GM23248 (cell line): ENCODE results near the gene HIC1. TPM values are rescaled to one million over a fixed set of nuclear protein-coding genes. Genes with fewer than 3 reads are reported as not detected.

Experiments
- DNase-seq: peaks from one replicate; pipeline ENCODE4 v3.0.0-alpha.2; 2015
- H2AFZ ChIP-seq: fragments of 200-600 bp; sonication (generic); 2 replicates; pipeline ENCODE4 v1.6.1; 2016; ENCODE audit warnings: antibody characterized with exemption
- H3F3A ChIP-seq: fragments of 200-600 bp; sonication (generic); 2 replicates; pipeline ENCODE4 v1.6.1; 2016; ENCODE audit warnings: mild to moderate bottlenecking, antibody characterized with exemption, mixed run types; ENCODE audit not compliant: insufficient read depth
- H3K27ac ChIP-seq: fragments of 200-600 bp; sonication (generic); 2 replicates; pipeline ENCODE4 v1.5.1; 2016; ENCODE audit warnings: mild to moderate bottlenecking
- H3K27me3 ChIP-seq: fragments of 200-600 bp; sonication (generic); replicated peaks from 2 replicates; pipeline ENCODE4 v1.6.1; 2016; ENCODE audit warnings: mild to moderate bottlenecking; ENCODE audit not compliant: insufficient read depth
- H3K36me3 ChIP-seq: fragments of 200-600 bp; sonication (generic); 2 replicates; pipeline ENCODE4 v1.6.1; 2016; ENCODE audit warnings: low read depth, mild to moderate bottlenecking
- H3K4me1 ChIP-seq: fragments of 200-600 bp; sonication (generic); 2 replicates; pipeline ENCODE4 v1.6.1; 2016; ENCODE audit warnings: mild to moderate bottlenecking; ENCODE audit not compliant: insufficient read depth
- H3K4me2 ChIP-seq: fragments of 200-600 bp; sonication (generic); one replicate; pipeline ENCODE4 v1.6.1; 2016; ENCODE audit warnings: mild to moderate bottlenecking; ENCODE audit not compliant: unreplicated experiment
- H3K4me3 ChIP-seq: fragments of 200-600 bp; sonication (generic); 2 replicates; pipeline ENCODE4 v1.5.1; 2016; ENCODE audit warnings: mild to moderate bottlenecking
- H3K79me2 ChIP-seq: fragments of 200-600 bp; sonication (generic); 2 replicates; pipeline ENCODE4 v1.6.1; 2016; ENCODE audit warnings: mild to moderate bottlenecking; ENCODE audit not compliant: insufficient read depth
- H3K9ac ChIP-seq: fragments of 200-600 bp; sonication (generic); 2 replicates; pipeline ENCODE4 v1.6.1; 2016; ENCODE audit warnings: mild to moderate bottlenecking
- H3K9me2 ChIP-seq: fragments of 200-600 bp; sonication (generic); 2 replicates; pipeline ENCODE4 v1.6.1; 2016; ENCODE audit warnings: mixed run types, mild to moderate bottlenecking, moderate library complexity; ENCODE audit not compliant: insufficient read depth
- H3K9me3 ChIP-seq: fragments of 200-600 bp; sonication (generic); one replicate; pipeline ENCODE4 v1.6.1; 2017; ENCODE audit warnings: low read depth
- H4K20me1 ChIP-seq: fragments of 200-600 bp; sonication (generic); 2 replicates; pipeline ENCODE4 v1.6.0; 2016; ENCODE audit not compliant: insufficient read depth
- EZH2 ChIP-seq: fragments of 200-600 bp; sonication (generic); IDR thresholded peaks from 2 replicates; pipeline ENCODE4 v1.6.1; 2018; ENCODE audit warnings: antibody characterized with exemption, mild to moderate bottlenecking; ENCODE audit not compliant: insufficient read depth, poor library complexity, severe bottlenecking
- EZH2phosphoT487 ChIP-seq: fragments of 200-600 bp; sonication (generic); IDR thresholded peaks from 2 replicates; pipeline ENCODE4 v1.6.1; 2018; ENCODE audit warnings: antibody characterized with exemption, moderate library complexity, mild to moderate bottlenecking, low read depth; ENCODE audit not compliant: insufficient read depth
- WGBS, 2 experiments: methylation state at CpG; one replicate each; pipeline ENCODE4 v1.1.6; 2015 to 2017; ENCODE audit warnings: low lambda C conversion rate in 2 of 2, low coverage in 1 of 2; ENCODE audit errors: missing lambda C conversion rate in 2 of 2; 5-methylcytosine and 5-hydroxymethylcytosine counted together
- in situ Hi-C: fragments of 300-500 bp; cut with MboI; formaldehyde crosslinking; loops from 2 replicates; pipeline ENCODE4 v1.15.0; 2020
- polyA plus RNA-seq: library from polyadenylated mRNA; unstranded; fragments of >200 nt; fragmentation: Nextera tagmentation; extraction: Ambion mirVana; gene quantifications from 2 replicates; pipeline ENCODE4 v1.2.1, GENCODE V29; 2016
- total RNA-seq: library from RNA; depleted of rRNA; stranded (reverse); fragments of >200 nt; shearing (Covaris generic); gene quantifications from 2 replicates; pipeline ENCODE4 v1.2.3, GENCODE V29; 2014

HIC1 gene
- total and polyA plus RNA-seq, 2 experiments from 2014 or later: 1.6 to 35.0 TPM

DNA sequence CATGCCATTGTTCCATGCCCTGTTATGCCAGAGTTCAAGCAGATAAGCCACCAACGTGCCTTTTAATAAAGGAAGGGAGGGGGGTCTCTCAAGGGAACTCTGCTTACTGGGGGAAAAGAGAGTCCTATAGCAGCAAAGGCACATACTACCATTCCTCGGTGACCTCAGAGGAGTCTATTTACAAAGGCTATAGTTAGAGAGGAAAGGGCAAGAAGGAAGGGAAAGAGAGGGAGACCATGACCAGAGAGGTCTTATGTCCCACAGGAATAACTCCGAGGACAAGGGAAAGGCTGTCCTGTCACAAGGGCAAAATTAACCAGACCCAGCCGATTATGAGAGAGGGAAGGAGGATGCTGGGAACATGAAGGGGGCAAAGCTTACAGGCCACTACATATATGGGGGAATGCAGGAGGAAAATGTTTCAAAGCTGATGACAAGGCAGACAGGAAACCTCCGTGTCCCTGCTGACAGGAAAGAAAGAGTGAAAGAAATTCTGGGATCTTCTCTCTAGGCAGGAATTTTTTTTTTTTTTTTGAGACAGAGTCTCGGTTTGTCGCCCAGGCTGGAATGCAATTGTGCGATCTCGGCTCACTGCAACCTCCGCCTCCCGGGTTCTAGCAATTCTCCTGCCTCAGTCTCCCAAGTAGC, 51.5 kb downstream of the HIC1 start:
- Histone ChIP-seq H3K9ac (no peak overlapping the region), H3K27me3 (no peaks in the 10 kb centered on the region), H3K79me2 (peaks cover 15% of the 10 kb centered on the region), H3K4me1 (0 out of 2 replicates have a peak, but pooled peaks cover 4% of the 10 kb centered on the region), H3K4me3 (no peak overlapping the region), H3K27ac (no peak overlapping the region), H3K9me3 (no peaks in the 10 kb centered on the region), H3F3A (peaks cover 8% of the 10 kb centered on the region; the same call in 1 of the 2 replicates), H2AFZ (no peak overlapping the region), H3K9me2 (no peaks in the 10 kb centered on the region), H3K4me2 (no peak overlapping the region), H3K36me3 (no peaks in the 10 kb centered on the region), H4K20me1 (no peaks in the 10 kb centered on the region)
- in situ Hi-C loops: no loop called here
- DNase-seq: no peak
- TF ChIP-seq EZH2 (no peak), EZH2phosphoT487 (no peak)
- WGBS, 2 experiments: 40% methylated on average over 11 of the region's 11 CpGs

DNA sequence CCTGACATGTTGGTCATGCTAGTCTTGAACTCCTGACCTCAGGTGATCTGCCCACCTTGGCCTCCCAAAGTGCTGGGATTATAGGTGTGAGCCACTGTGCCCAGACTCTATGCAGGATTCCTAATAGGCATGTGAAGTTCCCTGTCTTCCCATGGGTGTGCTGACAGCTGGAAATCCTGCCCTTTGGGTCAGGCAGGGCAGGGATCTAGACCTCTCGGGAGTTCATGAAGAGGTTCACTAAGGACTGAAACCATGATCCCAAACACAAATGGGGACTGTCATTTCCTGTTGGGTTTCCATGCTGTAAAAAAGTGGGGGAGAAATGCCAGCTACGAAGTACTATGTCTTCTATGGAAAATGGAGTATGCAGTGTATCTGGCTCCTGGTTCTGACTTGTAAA, 52.1 kb downstream of the HIC1 start:
- H3K4me2 ChIP-seq: no peak overlapping the region
- WGBS, 2 experiments: 45 to 68% methylated on average over 2 of the region's 2 CpGs
- no peak overlapping the region for H3K9ac ChIP-seq
- peaks cover 19% of the 10 kb centered on the region for H3K79me2 ChIP-seq
- H3F3A ChIP-seq: peaks cover 8% of the 10 kb centered on the region; the same call in 1 of the 2 replicates
- H3K4me1 ChIP-seq: peaks cover 4% of the 10 kb centered on the region; the same call in 1 of the 2 replicates
- H4K20me1 ChIP-seq: no peaks in the 10 kb centered on the region
- H3K36me3 ChIP-seq: no peaks in the 10 kb centered on the region
- in situ Hi-C loops: no loop called here
- no peak for DNase-seq
- no peak overlapping the region for H2AFZ ChIP-seq
- H3K27ac ChIP-seq: no peak overlapping the region
- no peak overlapping the region for H3K4me3 ChIP-seq
- TF ChIP-seq EZH2 (no peak), EZH2phosphoT487 (no peak)
- H3K9me2 ChIP-seq: no peaks in the 10 kb centered on the region
- no peaks in the 10 kb centered on the region for H3K27me3 ChIP-seq
- no peaks in the 10 kb centered on the region for H3K9me3 ChIP-seq

DNA sequence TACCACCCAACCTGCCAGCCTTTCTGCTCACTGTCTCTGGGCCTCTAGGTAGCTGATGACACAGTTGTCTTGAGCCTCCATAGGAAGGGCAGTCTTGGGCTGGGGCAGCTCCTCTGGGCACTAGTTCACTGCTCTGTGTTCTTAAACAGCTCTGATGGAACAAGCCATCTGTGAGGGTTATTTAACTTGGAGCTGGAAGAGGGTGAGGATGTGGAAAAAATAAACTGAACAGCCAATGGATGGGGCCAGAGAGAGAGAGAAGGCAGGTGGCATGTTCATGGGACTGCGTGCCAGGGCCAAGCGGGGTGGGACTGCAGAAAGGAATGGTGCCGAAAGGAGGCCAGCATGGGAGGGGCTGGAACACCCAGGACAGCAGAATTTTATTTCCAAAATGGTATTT, 52.6 kb downstream of the HIC1 start:
- H2AFZ ChIP-seq: no peak overlapping the region
- 44 to 53% methylated on average over 3 of the region's 3 CpGs for WGBS, 2 experiments
- H3K4me3 ChIP-seq: no peak overlapping the region
- peaks cover 7% of the 10 kb centered on the region; the same call in 1 of the 2 replicates for H3F3A ChIP-seq
- H3K9me2 ChIP-seq: no peaks in the 10 kb centered on the region
- H3K27me3 ChIP-seq: no peaks in the 10 kb centered on the region
- TF ChIP-seq EZH2: no peak
- no peak for TF ChIP-seq EZH2phosphoT487
- H3K4me2 ChIP-seq: no peak overlapping the region
- H3K79me2 ChIP-seq: peaks cover 19% of the 10 kb centered on the region
- H3K27ac ChIP-seq: no peak overlapping the region
- no peaks in the 10 kb centered on the region for H3K36me3 ChIP-seq
- no peak for DNase-seq
- no peaks in the 10 kb centered on the region for H4K20me1 ChIP-seq
- in situ Hi-C loops: no loop called here
- no peak overlapping the region for H3K9ac ChIP-seq
- H3K4me1 ChIP-seq: peaks cover 4% of the 10 kb centered on the region; the same call in 1 of the 2 replicates
- no peaks in the 10 kb centered on the region for H3K9me3 ChIP-seq

DNA sequence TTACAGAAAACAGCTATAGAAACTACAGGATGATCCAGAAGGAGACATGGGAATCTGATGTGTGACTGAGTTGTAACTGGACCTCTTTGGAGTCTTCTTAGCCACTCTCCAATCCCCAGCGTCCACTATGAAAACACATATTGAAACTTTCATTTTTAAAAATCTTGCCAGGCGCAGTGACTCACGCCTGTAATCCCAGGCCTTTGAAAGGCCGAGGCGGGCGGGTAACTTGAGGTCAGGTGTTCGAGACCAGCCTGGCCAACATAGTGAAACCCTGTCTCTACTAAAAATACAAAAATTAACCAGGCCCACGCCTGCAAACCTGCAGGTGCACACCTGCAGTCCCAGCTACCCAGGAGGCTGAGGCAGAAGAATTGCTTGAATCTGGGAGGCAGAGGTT, 53.3 kb downstream of the HIC1 start:
- H3F3A ChIP-seq: no peaks in the 10 kb centered on the region
- peaks cover 4% of the 10 kb centered on the region; the same call in 1 of the 2 replicates for H3K4me1 ChIP-seq
- H3K9ac ChIP-seq: no peak overlapping the region
- peak; percentile 54 for DNase-seq
- no peak overlapping the region for H3K4me3 ChIP-seq
- in situ Hi-C loops: no loop called here
- no peak overlapping the region for H3K4me2 ChIP-seq
- no peak overlapping the region for H2AFZ ChIP-seq
- no peaks in the 10 kb centered on the region for H3K9me2 ChIP-seq
- H3K79me2 ChIP-seq: peaks cover 19% of the 10 kb centered on the region
- H3K27ac ChIP-seq: no peak overlapping the region
- WGBS, 2 experiments: 39 to 40% methylated on average over 8 of the region's 8 CpGs
- no peaks in the 10 kb centered on the region for H3K36me3 ChIP-seq
- no peaks in the 10 kb centered on the region for H3K27me3 ChIP-seq
- TF ChIP-seq EZH2 (no peak), EZH2phosphoT487 (no peak)
- H3K9me3 ChIP-seq: no peaks in the 10 kb centered on the region
- H4K20me1 ChIP-seq: no peaks in the 10 kb centered on the region
